PC-3 (cell line): ENCODE results near the gene FIZ1. TPM values are rescaled to one million over a fixed set of nuclear protein-coding genes. Genes with fewer than 3 reads are reported as not detected.

Experiments
- ATAC-seq: fragments of 200-7000 bp; cut with Tn5 transposase; 2 replicates; pipeline ENCODE4 v1.9.1; 2020; ENCODE audit warnings: mild to moderate bottlenecking, moderate library complexity
- BruUV-seq: library from RNA; stranded (reverse); fragments of 400-500 nt; replicated peaks from 2 replicates; lab custom pipeline; 2021; lab: Mats Ljungman, UMichigan
- CTCF ChIA-PET: fragments of 300-600 bp; sonication (Branson Sonifier 250); formaldehyde crosslinking; loops from one replicate; lab custom pipeline; 2022; ENCODE audit warnings: antibody characterized with exemption; lab: Charles Lee
- POLR2A ChIA-PET: fragments of 300-600 bp; sonication (Branson Sonifier 250); formaldehyde crosslinking; loops from one replicate; lab custom pipeline; 2022; ENCODE audit warnings: antibody characterized with exemption; ENCODE audit not compliant: unreplicated experiment; lab: Charles Lee
- DNase-seq: peaks from one replicate; pipeline ENCODE4 v3.0.0-alpha.2; 2015
- H2AFZ ChIP-seq: fragments of 300-600 bp; sonication (generic); 2 replicates; pipeline ENCODE4 v1.6.0; 2016; ENCODE audit warnings: antibody characterized with exemption, low read length
- H3F3A ChIP-seq: fragments of 300-600 bp; sonication (generic); one replicate; pipeline ENCODE4 v1.6.0; 2017; ENCODE audit warnings: antibody characterized with exemption, low read length, control low read depth, mild to moderate bottlenecking; ENCODE audit not compliant: unreplicated experiment
- H3K27ac ChIP-seq: fragments of 300-600 bp; sonication (generic); 2 replicates; pipeline ENCODE4 v1.5.1; 2016; ENCODE audit warnings: mild to moderate bottlenecking, low read length
- H3K27me3 ChIP-seq: fragments of 300-600 bp; sonication (generic); 2 replicates; pipeline ENCODE4 v1.6.1; 2016; ENCODE audit warnings: low read length, mixed read lengths
- H3K36me3 ChIP-seq: fragments of 300-600 bp; sonication (generic); 2 replicates; pipeline ENCODE4 v1.6.1; 2016; ENCODE audit warnings: low read depth, mixed run types, low read length, mixed read lengths
- H3K4me1 ChIP-seq: fragments of 300-600 bp; sonication (generic); 2 replicates; pipeline ENCODE4 v1.5.1; 2016; ENCODE audit warnings: low read length; ENCODE audit not compliant: insufficient read depth
- H3K4me2 ChIP-seq: fragments of 300-600 bp; sonication (generic); 2 replicates; pipeline ENCODE4 v1.6.0; 2016; ENCODE audit warnings: low read length
- H3K4me3 ChIP-seq: fragments of 300-600 bp; sonication (generic); 2 replicates; pipeline ENCODE4 v1.5.1; 2016; ENCODE audit warnings: mild to moderate bottlenecking, low read length, mixed read lengths
- H3K79me2 ChIP-seq: fragments of 300-600 bp; sonication (generic); 2 replicates; pipeline ENCODE4 v1.6.1; 2017; ENCODE audit warnings: low read length, mixed read lengths
- H3K9ac ChIP-seq: fragments of 300-600 bp; sonication (generic); 2 replicates; pipeline ENCODE4 v1.6.0; 2016; ENCODE audit warnings: mild to moderate bottlenecking, low read length
- H3K9me2 ChIP-seq: fragments of 300-600 bp; sonication (generic); replicated peaks from 2 replicates; pipeline ENCODE4 v1.6.1; 2016; ENCODE audit warnings: mixed run types, low read length, mixed read lengths
- H3K9me3 ChIP-seq: fragments of 300-600 bp; sonication (generic); 2 replicates; pipeline ENCODE4 v1.6.1; 2016; ENCODE audit warnings: low read length, mixed read lengths
- H4K20me1 ChIP-seq: fragments of 300-600 bp; sonication (generic); 2 replicates; pipeline ENCODE4 v1.6.1; 2016; ENCODE audit warnings: low read length, mixed read lengths
- EZH2 ChIP-seq: fragments of 300-600 bp; sonication (generic); IDR thresholded peaks from one replicate; pipeline ENCODE4 v1.6.1; 2017; ENCODE audit warnings: antibody characterized with exemption, mild to moderate bottlenecking, low read length; ENCODE audit not compliant: unreplicated experiment
- EZH2phosphoT487 ChIP-seq: fragments of 300-600 bp; sonication (generic); IDR thresholded peaks from 2 replicates; pipeline ENCODE4 v1.6.1; 2018; ENCODE audit warnings: mild to moderate bottlenecking, antibody characterized with exemption, low read length, borderline replicate concordance
- intact Hi-C: fragments of 100-400 bp; cut with micrococcal nuclease; formaldehyde crosslinking; loops from 2 replicates; pipeline ENCODE4 v1.9.0; 2023
- total RNA-seq: library from RNA; depleted of rRNA; stranded (reverse); fragments of >200 nt; gene quantifications from 2 replicates; pipeline ENCODE4 v1.2.3, GENCODE V29; 2014
- TF ChIP-seq, protein P1 (sequence below): fragments of 300-600 bp; sonication (generic); conservative IDR thresholded peaks from 2 replicates; pipeline ENCODE4 v1.5.1; 2017; ENCODE audit warnings: antibody characterized with exemption, low read depth, mild to moderate bottlenecking, low read length

Gene FIZ1
- total RNA-seq, 1 experiment from 2014 or later, result 11.7 TPM

DNA sequence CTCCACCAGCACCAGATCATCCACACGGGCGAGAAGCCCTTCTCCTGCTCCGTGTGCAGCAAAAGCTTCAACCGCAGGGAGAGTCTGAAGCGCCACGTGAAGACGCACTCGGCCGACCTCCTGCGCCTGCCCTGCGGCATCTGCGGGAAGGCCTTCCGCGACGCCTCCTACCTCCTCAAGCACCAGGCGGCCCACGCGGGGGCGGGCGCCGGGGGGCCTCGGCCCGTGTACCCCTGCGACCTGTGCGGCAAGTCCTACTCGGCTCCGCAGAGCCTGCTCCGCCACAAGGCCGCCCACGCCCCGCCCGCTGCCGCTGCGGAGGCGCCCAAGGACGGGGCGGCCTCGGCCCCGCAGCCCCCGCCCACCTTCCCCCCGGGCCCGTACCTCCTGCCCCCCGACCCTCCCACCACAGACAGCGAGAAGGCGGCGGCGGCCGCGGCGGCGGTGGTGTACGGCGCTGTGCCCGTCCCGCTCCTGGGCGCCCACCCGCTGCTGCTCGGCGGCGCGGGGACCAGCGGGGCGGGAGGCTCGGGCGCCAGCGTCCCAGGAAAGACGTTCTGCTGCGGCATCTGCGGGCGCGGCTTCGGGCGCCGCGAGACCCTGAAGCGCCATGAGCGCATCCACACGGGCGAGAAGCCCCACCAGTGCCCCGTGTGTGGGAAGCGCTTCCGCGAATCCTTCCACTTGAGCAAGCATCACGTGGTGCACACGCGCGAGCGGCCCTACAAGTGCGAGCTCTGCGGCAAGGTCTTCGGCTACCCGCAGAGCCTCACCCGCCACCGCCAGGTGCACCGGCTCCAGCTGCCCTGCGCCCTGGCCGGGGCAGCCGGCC is 15.6 kb upstream of the FIZ1 start:
- H3F3A ChIP-seq, result no peaks in the 10 kb centered on the region
- peaks cover 8% of the 10 kb centered on the region; the same call in 1 of the 2 replicates for H3K79me2 ChIP-seq
- H3K4me2 ChIP-seq, result no peak overlapping the region
- no peaks in the 10 kb centered on the region; the same call in 1 of the 2 replicates for H4K20me1 ChIP-seq
- no peaks in the 10 kb centered on the region for H3K27me3 ChIP-seq
- POLR2A ChIA-PET, result no interaction called here
- ATAC-seq (no peak), DNase-seq (no peak)
- H3K9me2 ChIP-seq, result no peaks in the 10 kb centered on the region
- H3K36me3 ChIP-seq, result no peaks in the 10 kb centered on the region; the same call in 1 of the 2 replicates
- BruUV-seq, result no TSS peak
- no peaks in the 10 kb centered on the region for H3K4me1 ChIP-seq
- no peak overlapping the region for H3K27ac ChIP-seq
- no peak overlapping the region for H2AFZ ChIP-seq
- intact Hi-C loops, result no loop called here
- H3K4me3 ChIP-seq, result no peak overlapping the region
- TF ChIP-seq, protein P1, sequence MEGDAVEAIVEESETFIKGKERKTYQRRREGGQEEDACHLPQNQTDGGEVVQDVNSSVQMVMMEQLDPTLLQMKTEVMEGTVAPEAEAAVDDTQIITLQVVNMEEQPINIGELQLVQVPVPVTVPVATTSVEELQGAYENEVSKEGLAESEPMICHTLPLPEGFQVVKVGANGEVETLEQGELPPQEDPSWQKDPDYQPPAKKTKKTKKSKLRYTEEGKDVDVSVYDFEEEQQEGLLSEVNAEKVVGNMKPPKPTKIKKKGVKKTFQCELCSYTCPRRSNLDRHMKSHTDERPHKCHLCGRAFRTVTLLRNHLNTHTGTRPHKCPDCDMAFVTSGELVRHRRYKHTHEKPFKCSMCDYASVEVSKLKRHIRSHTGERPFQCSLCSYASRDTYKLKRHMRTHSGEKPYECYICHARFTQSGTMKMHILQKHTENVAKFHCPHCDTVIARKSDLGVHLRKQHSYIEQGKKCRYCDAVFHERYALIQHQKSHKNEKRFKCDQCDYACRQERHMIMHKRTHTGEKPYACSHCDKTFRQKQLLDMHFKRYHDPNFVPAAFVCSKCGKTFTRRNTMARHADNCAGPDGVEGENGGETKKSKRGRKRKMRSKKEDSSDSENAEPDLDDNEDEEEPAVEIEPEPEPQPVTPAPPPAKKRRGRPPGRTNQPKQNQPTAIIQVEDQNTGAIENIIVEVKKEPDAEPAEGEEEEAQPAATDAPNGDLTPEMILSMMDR, result no peak
- TF ChIP-seq EZH2 (no peak), EZH2phosphoT487 (no peak)
- CTCF ChIA-PET, result no interaction called here
- H3K9me3 ChIP-seq, result no peaks in the 10 kb centered on the region
- H3K9ac ChIP-seq, result no peak overlapping the region

DNA sequence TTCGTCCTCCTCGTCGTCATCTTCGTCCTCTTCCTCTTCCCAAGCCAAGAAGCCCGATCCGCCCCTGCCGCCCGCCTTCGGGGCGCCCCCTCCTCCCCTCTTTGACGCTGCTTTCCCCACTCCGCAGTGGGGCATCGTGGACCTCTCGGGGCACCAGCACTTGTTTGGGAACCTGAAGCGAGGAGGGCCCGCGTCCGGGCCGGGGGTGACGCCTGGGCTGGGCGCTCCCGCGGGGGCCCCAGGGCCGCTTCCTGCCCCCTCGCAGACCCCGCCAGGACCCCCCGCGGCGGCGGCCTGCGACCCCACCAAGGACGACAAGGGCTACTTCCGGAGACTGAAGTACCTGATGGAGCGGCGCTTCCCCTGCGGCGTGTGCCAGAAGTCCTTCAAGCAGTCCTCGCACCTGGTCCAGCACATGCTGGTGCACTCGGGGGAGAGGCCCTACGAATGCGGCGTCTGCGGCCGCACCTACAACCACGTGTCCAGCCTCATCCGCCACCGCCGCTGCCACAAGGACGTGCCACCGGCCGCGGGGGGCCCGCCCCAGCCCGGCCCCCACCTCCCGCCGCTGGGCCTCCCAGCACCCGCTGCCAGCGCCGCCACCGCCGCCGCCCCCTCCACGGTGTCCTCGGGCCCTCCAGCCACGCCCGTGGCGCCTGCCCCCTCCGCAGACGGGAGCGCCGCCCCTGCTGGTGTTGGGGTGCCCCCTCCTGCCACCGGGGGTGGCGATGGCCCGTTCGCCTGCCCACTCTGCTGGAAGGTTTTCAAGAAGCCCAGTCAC is 14.8 kb upstream of the FIZ1 start:
- Histone ChIP-seq H3K4me3 (no peak overlapping the region), H3F3A (no peaks in the 10 kb centered on the region), H3K4me2 (no peak overlapping the region), H3K36me3 (no peaks in the 10 kb centered on the region; the same call in 1 of the 2 replicates), H2AFZ (no peak overlapping the region), H3K9ac (no peak overlapping the region), H3K27me3 (no peaks in the 10 kb centered on the region), H3K4me1 (no peaks in the 10 kb centered on the region), H3K79me2 (peaks cover 8% of the 10 kb centered on the region; the same call in 1 of the 2 replicates), H4K20me1 (no peaks in the 10 kb centered on the region; the same call in 1 of the 2 replicates), H3K9me3 (no peaks in the 10 kb centered on the region), H3K27ac (no peak overlapping the region), H3K9me2 (no peaks in the 10 kb centered on the region)
- TF ChIP-seq, protein P1, result no peak
- TF ChIP-seq EZH2 (no peak), EZH2phosphoT487 (no peak)
- no TSS peak for BruUV-seq
- CTCF ChIA-PET, result no interaction called here
- POLR2A ChIA-PET, result no interaction called here
- ATAC-seq, result no peak
- DNase-seq, result no peak
- intact Hi-C loops, result no loop called here
